Keratinocyte (primary cell): Measurements from ENCODE around the gene SORBS2. TPM values are rescaled to one million over a fixed set of nuclear protein-coding genes. Genes with fewer than 3 reads are reported as not detected.

Source experiments
- DNase-seq: peaks from one replicate; pipeline ENCODE4 v3.0.0-alpha.2; 2011; ENCODE audit warnings: low read depth, missing footprints, low spot score
- FAIRE-seq: peaks from 2 replicates; lab custom pipeline; 2011; peaks lifted over from hg19 to GRCh38; lab: Jason Lieb, UNC
- H2AFZ ChIP-seq: 2 replicates; pipeline ENCODE4 v1.6.0; 2012; ENCODE audit warnings: low read length, control low read depth, inconsistent platforms; ENCODE audit not compliant: control insufficient read depth
- H3K27ac ChIP-seq: 2 replicates; pipeline ENCODE4 v1.5.1; 2011; ENCODE audit warnings: low read length; ENCODE audit not compliant: control insufficient read depth, insufficient read depth
- H3K27me3 ChIP-seq: 3 replicates; pipeline ENCODE4 v1.6.0; 2011; ENCODE audit warnings: low read length; ENCODE audit not compliant: control insufficient read depth, insufficient read depth; ENCODE audit errors: extremely low read depth
- H3K36me3 ChIP-seq, 2 experiments: 2 replicates in 1 of 2; 3 replicates in 1 of 2; pipeline ENCODE4 v1.5.1; 2011; ENCODE audit warnings: low read length in 2 of 2, mild to moderate bottlenecking in 1 of 2; ENCODE audit not compliant: control insufficient read depth in 2 of 2, insufficient read depth in 2 of 2; ENCODE audit errors: extremely low read depth in 1 of 2
- H3K4me1 ChIP-seq: 3 replicates; pipeline ENCODE4 v1.5.1; 2011; ENCODE audit warnings: low read length; ENCODE audit not compliant: control insufficient read depth, insufficient read depth; ENCODE audit errors: extremely low read depth
- H3K4me2 ChIP-seq: 3 replicates; pipeline ENCODE4 v1.6.0; 2011; ENCODE audit warnings: low read depth, low read length; ENCODE audit not compliant: control insufficient read depth, insufficient read depth; ENCODE audit errors: extremely low read depth
- H3K4me3 ChIP-seq, 3 experiments: fragments of 200-600 bp in 1 of 3; sonication (generic) in 1 of 3; 2 replicates in 2 of 3; 3 replicates in 1 of 3; pipeline ENCODE4 v1.5.1; 2011 to 2016; ENCODE audit warnings: low read length in 3 of 3, mild to moderate bottlenecking in 3 of 3, control low read depth in 2 of 3, inconsistent platforms in 1 of 3, low read depth in 1 of 3, mixed read lengths in 1 of 3, mixed run types in 1 of 3, moderate library complexity in 1 of 3; ENCODE audit not compliant: control insufficient read depth in 2 of 3, insufficient read depth in 2 of 3; ENCODE audit errors: extremely low read depth in 1 of 3
- H3K79me2 ChIP-seq: 2 replicates; pipeline ENCODE4 v1.6.0; 2012; ENCODE audit warnings: low read length; ENCODE audit not compliant: control insufficient read depth, insufficient read depth
- H3K9ac ChIP-seq: 3 replicates; pipeline ENCODE4 v1.6.0; 2011; ENCODE audit warnings: low read length; ENCODE audit not compliant: control insufficient read depth, insufficient read depth; ENCODE audit errors: extremely low read depth
- H3K9me1 ChIP-seq: 3 replicates; pipeline ENCODE4 v1.6.0; 2011; ENCODE audit warnings: low read length; ENCODE audit not compliant: control insufficient read depth, insufficient read depth; ENCODE audit errors: extremely low read depth
- H3K9me3 ChIP-seq: 2 replicates; pipeline ENCODE4 v1.5.1; 2012; ENCODE audit warnings: low read depth, low read length; ENCODE audit not compliant: control insufficient read depth
- H4K20me1 ChIP-seq: 3 replicates; pipeline ENCODE4 v1.6.0; 2011; ENCODE audit warnings: low read length; ENCODE audit not compliant: control insufficient read depth, insufficient read depth; ENCODE audit errors: extremely low read depth
- EZH2 ChIP-seq: IDR thresholded peaks from one replicate; pipeline ENCODE4 v1.6.1; 2012; ENCODE audit warnings: inconsistent platforms, mild to moderate bottlenecking, low read length, moderate library complexity
- dilution Hi-C: fragments of 300-500 bp; cut with MboI; formaldehyde crosslinking; loops from one replicate; pipeline ENCODE4 v1.7.0; 2020; ENCODE audit warnings: low sequenced_read_pairs; ENCODE audit not compliant: extremely low pct_ligation_motif_present
- polyA plus RNA-seq, 5 experiments: library from polyadenylated mRNA; depleted of rRNA in 3 of 5; stranded (reverse) in 3 of 5; stranded (forward) in 1 of 5; unstranded in 1 of 5; fragments of >200 nt; gene quantifications; 1 replicate in 1 of 5; 2 replicates in 3 of 5; 3 replicates in 1 of 5; pipeline versions ENCODE4 v1.2.1 to v1.2.3, GENCODE V29; 2011 to 2012; ENCODE audit warnings: missing spikeins in 2 of 5, low read depth in 1 of 5, low replicate concordance in 1 of 5
- small RNA-seq, 3 experiments: library from RNA; depleted of rRNA; stranded (forward); fragments of <200 nt; gene quantifications; one replicate each; pipeline ENCODE3, GENCODE V24; 2012; ENCODE audit warnings: low read depth in 3 of 3, low replicate concordance in 1 of 3; ENCODE audit not compliant: insufficient read length in 3 of 3
- TF ChIP-seq, protein P1 (sequence below), 3 experiments: IDR thresholded peaks in 1 of 3; conservative IDR thresholded peaks in 1 of 3; optimal IDR thresholded peaks in 1 of 3; 2 replicates in 2 of 3; 3 replicates in 1 of 3; pipeline versions ENCODE3 to v1.5.1; 2011; ENCODE audit warnings: low read length in 3 of 3, mild to moderate bottlenecking in 3 of 3, moderate library complexity in 2 of 3, control low read depth in 1 of 3, inconsistent platforms in 1 of 3; ENCODE audit not compliant: insufficient read depth in 2 of 3; ENCODE audit errors: extremely low read depth in 1 of 3

SORBS2 gene
- polyA plus RNA-seq, 1 donor (not counting 4 experiments of a cell fraction or from before 2014, with no cell fraction given), result 0.14 TPM

DNA sequence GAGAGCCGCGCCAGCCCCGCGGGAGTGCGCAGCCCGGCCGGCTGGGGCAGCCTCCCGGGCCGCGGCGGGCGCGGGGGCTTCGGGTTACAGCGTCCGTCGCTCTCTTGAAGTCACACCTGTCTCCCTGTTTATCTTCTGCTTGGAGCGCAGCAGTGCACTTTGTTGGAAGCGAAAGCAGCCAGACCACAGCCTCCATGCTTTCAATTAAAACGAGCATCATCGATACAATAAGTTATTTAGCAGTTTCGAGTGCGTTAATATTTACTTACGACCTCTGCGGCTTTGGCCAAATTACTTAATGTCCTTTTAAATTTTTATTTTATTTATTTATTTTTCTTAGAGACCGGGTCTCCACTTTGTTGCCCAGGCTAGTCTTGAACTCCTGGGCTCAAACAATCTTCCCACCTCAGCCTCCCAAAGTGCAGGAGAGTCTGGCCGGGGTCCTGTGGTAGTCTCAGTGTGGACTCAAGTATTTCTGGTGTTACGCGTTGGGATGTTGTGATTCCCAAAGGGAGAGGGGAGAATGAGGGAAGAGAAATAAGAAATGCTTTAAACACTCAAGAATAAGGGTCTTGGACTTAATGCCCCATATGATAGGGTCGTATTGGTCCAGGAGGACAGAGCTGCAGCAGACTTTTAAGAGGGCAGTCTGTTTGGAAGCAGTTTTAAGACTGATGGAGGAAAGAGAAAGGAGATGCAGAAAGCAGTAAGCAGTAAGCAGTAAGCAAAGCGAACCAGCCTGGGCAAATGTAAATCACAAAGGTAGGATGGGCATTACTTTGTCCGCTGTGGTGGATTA lies 276.2 kb downstream of the SORBS2 start:
- Histone ChIP-seq H3K9ac (no peak overlapping the region), H3K9me3 (no peaks in the 10 kb centered on the region), H3K36me3 (no peaks in the 10 kb centered on the region), H3K9me1 (no peaks in the 10 kb centered on the region), H3K4me2 (peak overlapping the region; percentile 78), H3K27me3 (peaks cover 39% of the 10 kb centered on the region), H4K20me1 (no peaks in the 10 kb centered on the region), H2AFZ (no peak overlapping the region), H3K79me2 (no peaks in the 10 kb centered on the region), H3K27ac (no peak overlapping the region), H3K4me3 (peak overlapping the region in 2 of 3 experiments; percentile 45 to 62), H3K4me1 (no peaks in the 10 kb centered on the region)
- dilution Hi-C loops, result no loop called here
- DNase-seq, result no peak
- peak; percentile 22 for TF ChIP-seq EZH2
- TF ChIP-seq, protein P1, sequence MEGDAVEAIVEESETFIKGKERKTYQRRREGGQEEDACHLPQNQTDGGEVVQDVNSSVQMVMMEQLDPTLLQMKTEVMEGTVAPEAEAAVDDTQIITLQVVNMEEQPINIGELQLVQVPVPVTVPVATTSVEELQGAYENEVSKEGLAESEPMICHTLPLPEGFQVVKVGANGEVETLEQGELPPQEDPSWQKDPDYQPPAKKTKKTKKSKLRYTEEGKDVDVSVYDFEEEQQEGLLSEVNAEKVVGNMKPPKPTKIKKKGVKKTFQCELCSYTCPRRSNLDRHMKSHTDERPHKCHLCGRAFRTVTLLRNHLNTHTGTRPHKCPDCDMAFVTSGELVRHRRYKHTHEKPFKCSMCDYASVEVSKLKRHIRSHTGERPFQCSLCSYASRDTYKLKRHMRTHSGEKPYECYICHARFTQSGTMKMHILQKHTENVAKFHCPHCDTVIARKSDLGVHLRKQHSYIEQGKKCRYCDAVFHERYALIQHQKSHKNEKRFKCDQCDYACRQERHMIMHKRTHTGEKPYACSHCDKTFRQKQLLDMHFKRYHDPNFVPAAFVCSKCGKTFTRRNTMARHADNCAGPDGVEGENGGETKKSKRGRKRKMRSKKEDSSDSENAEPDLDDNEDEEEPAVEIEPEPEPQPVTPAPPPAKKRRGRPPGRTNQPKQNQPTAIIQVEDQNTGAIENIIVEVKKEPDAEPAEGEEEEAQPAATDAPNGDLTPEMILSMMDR (optimal IDR thresholded peaks at IDR 0.05 in 1 of 3, IDR thresholded peaks at IDR 0.05 in 1 of 3, conservative IDR thresholded peaks at IDR 0.05 in 1 of 3; ENCODE audit: extremely low read depth in 1 of 3, insufficient read depth in 2 of 3, low read length in 3 of 3), result no peak
- no peak for FAIRE-seq

Small RNA genes within 50 kb of the gene (small RNA-seq; reads per million reads assigned to genes)
- 0 reads per million in 3 experiments for gene RF00019
